ENCODE data around the gene AKR1C1.

The AKR1C1 gene

DNA sequence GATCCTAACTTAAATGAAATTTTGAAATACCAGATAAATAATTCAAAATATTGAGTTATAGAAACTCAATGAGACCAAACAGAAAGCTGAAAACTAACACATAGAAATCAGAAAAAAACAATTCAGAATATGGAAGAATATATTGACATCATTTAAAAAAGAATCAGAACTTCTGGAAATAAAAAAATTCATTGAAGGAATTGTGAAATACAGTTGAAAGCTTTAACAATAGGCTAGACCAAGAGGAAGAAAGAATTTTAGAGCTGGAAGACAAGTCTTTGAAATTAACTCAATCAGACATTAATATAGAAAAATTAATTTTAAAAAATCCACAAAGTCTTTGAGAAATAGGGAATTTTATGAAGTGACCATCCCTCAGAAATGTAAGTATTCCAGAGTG is 36.8 kb upstream of the AKR1C1 start:
- TF ChIP-seq FOXP2 (optimal IDR thresholded peaks at IDR 0.05; ENCODE audit: borderline replicate concordance, extremely low read depth, extremely low read length, insufficient read depth) (no peak), TAF1 (IDR thresholded peaks at IDR 0.05; ENCODE audit: borderline replicate concordance, insufficient read depth, low read length) (no peak), REST (IDR thresholded peaks at IDR 0.05; ENCODE audit: insufficient read depth in 1 of 2, low read depth in 2 of 2, low read length in 2 of 2) (no peak), SIN3A (IDR thresholded peaks at IDR 0.05; ENCODE audit: borderline replicate concordance, insufficient read depth, low read length) (no peak), POLR2AphosphoS5 (IDR thresholded peaks at IDR 0.05; ENCODE audit: low read depth, low read length) (no peak)

- TF ChIP-seq FOXP2 (optimal IDR thresholded peaks at IDR 0.05; ENCODE audit: borderline replicate concordance, extremely low read depth, extremely low read length, insufficient read depth): no peak
- no peak for TF ChIP-seq TAF1 (IDR thresholded peaks at IDR 0.05; ENCODE audit: borderline replicate concordance, insufficient read depth, low read length)
- TF ChIP-seq POLR2AphosphoS5 (IDR thresholded peaks at IDR 0.05; ENCODE audit: low read depth, low read length): no peak
- no peak for TF ChIP-seq REST (IDR thresholded peaks at IDR 0.05; ENCODE audit: insufficient read depth in 1 of 2, low read depth in 2 of 2, low read length in 2 of 2)
- no peak for TF ChIP-seq SIN3A (IDR thresholded peaks at IDR 0.05; ENCODE audit: borderline replicate concordance, insufficient read depth, low read length)
These were observed 31.6 kb upstream of the AKR1C1 start for GRCh38 chr10:4931587-4931986.

DNA sequence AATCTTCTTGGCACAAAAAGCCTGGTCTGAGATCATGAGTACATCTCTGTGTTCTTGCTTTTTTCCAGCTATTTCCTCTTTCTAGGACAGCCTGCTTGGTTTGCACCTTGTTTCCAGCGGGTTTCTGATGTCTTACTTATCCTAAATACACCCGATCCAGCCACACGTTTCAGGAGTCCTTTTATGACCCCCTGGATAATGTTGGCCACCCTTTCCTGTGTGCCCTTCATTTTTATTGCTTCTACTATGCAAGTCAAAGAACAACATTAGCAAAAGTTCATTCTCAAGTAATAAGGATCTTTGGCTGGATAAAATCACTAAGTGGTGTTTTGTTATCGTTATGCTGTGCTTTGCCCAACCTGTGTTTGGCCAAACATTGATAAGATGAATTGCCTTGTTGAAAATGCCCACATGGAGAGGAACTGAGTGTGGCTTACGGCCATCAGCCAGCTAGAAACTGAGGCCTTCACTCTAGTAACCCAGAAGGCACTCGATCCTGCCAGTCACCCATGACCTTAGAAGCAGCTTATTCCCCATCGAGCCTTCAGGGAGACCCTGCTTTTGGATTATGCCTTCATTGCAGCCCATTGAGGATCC is 28.7 kb upstream of the AKR1C1 start:
- TF ChIP-seq REST (IDR thresholded peaks at IDR 0.05; ENCODE audit: insufficient read depth in 1 of 2, low read depth in 2 of 2, low read length in 2 of 2) (no peak), TAF1 (IDR thresholded peaks at IDR 0.05; ENCODE audit: borderline replicate concordance, insufficient read depth, low read length) (no peak), SIN3A (IDR thresholded peaks at IDR 0.05; ENCODE audit: borderline replicate concordance, insufficient read depth, low read length) (no peak), FOXP2 (optimal IDR thresholded peaks at IDR 0.05; ENCODE audit: borderline replicate concordance, extremely low read depth, extremely low read length, insufficient read depth) (no peak), POLR2AphosphoS5 (IDR thresholded peaks at IDR 0.05; ENCODE audit: low read depth, low read length) (no peak)

DNA sequence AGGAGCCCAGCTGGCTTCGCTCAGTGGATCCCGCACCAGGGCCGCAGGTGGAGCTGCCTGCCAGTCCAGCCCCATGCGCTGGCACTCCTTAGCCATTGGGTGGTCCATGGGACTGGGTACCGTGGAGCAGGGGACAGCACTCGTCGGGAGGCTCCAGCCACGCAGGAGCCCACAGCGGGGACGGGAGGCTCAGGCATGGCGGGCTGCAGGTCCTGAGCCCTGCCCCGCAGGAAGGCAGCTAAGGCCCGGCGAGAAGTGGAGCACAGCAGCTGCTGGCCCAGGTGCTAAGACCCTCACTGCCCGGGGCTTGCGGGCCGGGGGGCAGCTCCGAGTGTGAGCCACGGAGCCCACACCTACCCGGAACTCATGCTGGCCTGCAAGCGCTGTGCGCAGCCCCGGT is 25.9 kb upstream of the AKR1C1 start:
- TF ChIP-seq SIN3A (IDR thresholded peaks at IDR 0.05; ENCODE audit: borderline replicate concordance, insufficient read depth, low read length): no peak
- TF ChIP-seq REST (IDR thresholded peaks at IDR 0.05; ENCODE audit: insufficient read depth in 1 of 2, low read depth in 2 of 2, low read length in 2 of 2): no peak
- TF ChIP-seq FOXP2 (optimal IDR thresholded peaks at IDR 0.05; ENCODE audit: borderline replicate concordance, extremely low read depth, extremely low read length, insufficient read depth): no peak
- no peak for TF ChIP-seq POLR2AphosphoS5 (IDR thresholded peaks at IDR 0.05; ENCODE audit: low read depth, low read length)
- no peak for TF ChIP-seq TAF1 (IDR thresholded peaks at IDR 0.05; ENCODE audit: borderline replicate concordance, insufficient read depth, low read length)

Data from PFSK-1 (cell line).